Activated CD4-positive, alpha-beta T cell treated with anti-CD3 and anti-CD28 coated beads, Interleukin-2, amount 10 ng/mL, durations not matched to agents 24 days and 14 days (primary cell): ENCODE measurements around the gene MTMR1. TPM values are rescaled to one million over a fixed set of nuclear protein-coding genes. Genes with fewer than 3 reads are reported as not detected.

Experiments
- DNase-seq: peaks from one replicate; pipeline ENCODE4 v3.0.0; 2022
- H3K27ac Mint-ChIP-seq: one replicate; pipeline ENCODE4 v1.8.0; 2022; ENCODE audit warnings: mild to moderate bottlenecking, mixed read lengths
- H3K27me3 Mint-ChIP-seq: one replicate; pipeline ENCODE4 v1.8.0; 2022; ENCODE audit warnings: mixed read lengths
- H3K36me3 Mint-ChIP-seq: one replicate; pipeline ENCODE4 v1.8.0; 2022; ENCODE audit warnings: low read depth, mild to moderate bottlenecking, mixed read lengths
- H3K4me1 Mint-ChIP-seq: one replicate; pipeline ENCODE4 v1.8.0; 2021; ENCODE audit warnings: mixed read lengths
- H3K4me3 Mint-ChIP-seq: one replicate; pipeline ENCODE4 v1.8.0; 2022; ENCODE audit warnings: mild to moderate bottlenecking, moderate library complexity, mixed read lengths
- H3K9me3 Mint-ChIP-seq: one replicate; pipeline ENCODE4 v1.8.0; 2021; ENCODE audit warnings: mixed read lengths
- intact Hi-C: fragments of 100-400 bp; cut with micrococcal nuclease; formaldehyde crosslinking; loops from one replicate; pipeline ENCODE4 v1.15.1; 2023
- total RNA-seq: library from RNA; stranded (reverse); gene quantifications from 2 replicates; pipeline ENCODE4 v1.2.3, GENCODE V29; 2022

MTMR1 gene
- total RNA-seq, 1 donor from 2014 or later, result 34.5 TPM

GRCh38 chrX:150683536-150684146 is 9.6 kb upstream of the MTMR1 start:
- intact Hi-C loops, result loop anchor here (1.0 to 5.0 kb wide), 3 partner anchors 13 to 721 kb away; no protein-coding TSS in a partner anchor
- Mint-ChIP-seq H3K36me3 (no peaks in the 10 kb centered on the region), H3K27ac (no peak overlapping the region), H3K4me1 (peaks cover 8% of the 10 kb centered on the region), H3K9me3 (peaks cover 6% of the 10 kb centered on the region), H3K4me3 (no peak overlapping the region), H3K27me3 (no peaks in the 10 kb centered on the region)
- peak; percentile 75 for DNase-seq

GRCh38 chrX:150688911-150689451 is 4.2 kb upstream of the MTMR1 start:
- Mint-ChIP-seq H3K4me1 (peaks cover 29% of the 10 kb centered on the region), H3K36me3 (no peaks in the 10 kb centered on the region), H3K27ac (no peak overlapping the region), H3K9me3 (peaks cover 6% of the 10 kb centered on the region), H3K27me3 (no peaks in the 10 kb centered on the region), H3K4me3 (no peak overlapping the region)
- no peak for DNase-seq
- intact Hi-C loops, result no loop called here

GRCh38 chrX:150690126-150690525 is 3.1 kb upstream of the MTMR1 start:
- Mint-ChIP-seq H3K9me3 (peaks cover 6% of the 10 kb centered on the region), H3K4me1 (peaks cover 37% of the 10 kb centered on the region), H3K4me3 (no peak overlapping the region), H3K36me3 (peaks cover 2% of the 10 kb centered on the region), H3K27ac (peak overlapping the region; percentile 58), H3K27me3 (no peaks in the 10 kb centered on the region)
- DNase-seq, result no peak
- intact Hi-C loops, result loop anchor here (2.0 kb wide), 1 partner anchor 27 kb away; no protein-coding TSS in a partner anchor

GRCh38 chrX:150692296-150692695 is 900 bp upstream of the MTMR1 start:
- peaks cover 15% of the 10 kb centered on the region for H3K36me3 Mint-ChIP-seq
- intact Hi-C loops, result loop anchor here (2.0 kb wide), 1 partner anchor 325 kb away; no protein-coding TSS in a partner anchor
- H3K27me3 Mint-ChIP-seq, result no peaks in the 10 kb centered on the region
- H3K4me3 Mint-ChIP-seq, result peak overlapping the region; percentile 89
- DNase-seq, result peak; percentile 59
- H3K27ac Mint-ChIP-seq, result peak overlapping the region; percentile 97
- peaks cover 56% of the 10 kb centered on the region for H3K4me1 Mint-ChIP-seq
- peaks cover 6% of the 10 kb centered on the region for H3K9me3 Mint-ChIP-seq

- peaks cover 15% of the 10 kb centered on the region for H3K36me3 Mint-ChIP-seq
- peak overlapping the region; percentile 89 for H3K4me3 Mint-ChIP-seq
- no peaks in the 10 kb centered on the region for H3K27me3 Mint-ChIP-seq
- H3K27ac Mint-ChIP-seq, result peak overlapping the region; percentile 97
- DNase-seq, result peak; percentile 91
- intact Hi-C loops, result loop anchor here (2.0 kb wide), 2 partner anchors 211 to 327 kb away; no protein-coding TSS in a partner anchor
- peaks cover 58% of the 10 kb centered on the region for H3K4me1 Mint-ChIP-seq
- H3K9me3 Mint-ChIP-seq, result no peaks in the 10 kb centered on the region
Observed at GRCh38 chrX:150693725-150694574, 754 bp downstream of the MTMR1 start.

- H3K36me3 Mint-ChIP-seq, result peaks cover 16% of the 10 kb centered on the region
- DNase-seq, result peak; percentile 67
- peak overlapping the region; percentile 95 for H3K27ac Mint-ChIP-seq
- no peaks in the 10 kb centered on the region for H3K27me3 Mint-ChIP-seq
- H3K9me3 Mint-ChIP-seq, result no peaks in the 10 kb centered on the region
- H3K4me3 Mint-ChIP-seq, result peak overlapping the region; percentile 80
- intact Hi-C loops, result loop anchor here (2.0 kb wide), 1 partner anchor 212 kb away; no protein-coding TSS in a partner anchor
- peaks cover 57% of the 10 kb centered on the region for H3K4me1 Mint-ChIP-seq
Observed at GRCh38 chrX:150694738-150695410, 1.7 kb downstream of the MTMR1 start.

- DNase-seq, result peak; percentile 59
- Mint-ChIP-seq H3K27me3 (no peaks in the 10 kb centered on the region), H3K9me3 (no peaks in the 10 kb centered on the region), H3K27ac (peak overlapping the region; percentile 95), H3K4me1 (peaks cover 52% of the 10 kb centered on the region), H3K36me3 (peaks cover 20% of the 10 kb centered on the region), H3K4me3 (peak overlapping the region; percentile 80)
- intact Hi-C loops, result loop anchor here (2.0 kb wide), 2 partner anchors 14 to 122 kb away; no protein-coding TSS in a partner anchor
Observed at GRCh38 chrX:150696331-150696730, 3.1 kb downstream of the MTMR1 start.

GRCh38 chrX:150696866-150697265 is 3.7 kb downstream of the MTMR1 start:
- no peaks in the 10 kb centered on the region for H3K9me3 Mint-ChIP-seq
- H3K4me1 Mint-ChIP-seq, result peaks cover 48% of the 10 kb centered on the region
- peak overlapping the region; percentile 80 for H3K4me3 Mint-ChIP-seq
- DNase-seq, result peak; percentile 60
- H3K36me3 Mint-ChIP-seq, result peaks cover 25% of the 10 kb centered on the region
- peak overlapping the region; percentile 95 for H3K27ac Mint-ChIP-seq
- intact Hi-C loops, result loop anchor here (2.0 kb wide), 2 partner anchors 14 to 122 kb away; no protein-coding TSS in a partner anchor
- no peaks in the 10 kb centered on the region for H3K27me3 Mint-ChIP-seq

GRCh38 chrX:150697641-150698040 is 4.4 kb downstream of the MTMR1 start:
- no peak for DNase-seq

GRCh38 chrX:150698981-150699380 is 5.8 kb downstream of the MTMR1 start:
- Mint-ChIP-seq H3K4me1 (peaks cover 44% of the 10 kb centered on the region), H3K9me3 (no peaks in the 10 kb centered on the region), H3K27ac (no peak overlapping the region), H3K27me3 (no peaks in the 10 kb centered on the region), H3K36me3 (peaks cover 30% of the 10 kb centered on the region), H3K4me3 (no peak overlapping the region)
- no peak for DNase-seq
- intact Hi-C loops, result no loop called here

More at GRCh38 chrX:150697641-150698040, 4.4 kb downstream of the MTMR1 start:
- Mint-ChIP-seq H3K36me3 (peaks cover 25% of the 10 kb centered on the region), H3K9me3 (no peaks in the 10 kb centered on the region), H3K27me3 (no peaks in the 10 kb centered on the region), H3K27ac (peak overlapping the region; percentile 95), H3K4me3 (peak overlapping the region; percentile 80), H3K4me1 (peaks cover 41% of the 10 kb centered on the region)
- intact Hi-C loops, result loop anchor here (2.0 kb wide), 2 partner anchors 15 to 123 kb away; no protein-coding TSS in a partner anchor

- no peak for DNase-seq
- no peak overlapping the region for H3K4me3 Mint-ChIP-seq
- H3K9me3 Mint-ChIP-seq, result no peaks in the 10 kb centered on the region
- peaks cover 46% of the 10 kb centered on the region for H3K4me1 Mint-ChIP-seq
- intact Hi-C loops, result no loop called here
- H3K27ac Mint-ChIP-seq, result no peak overlapping the region
- peaks cover 39% of the 10 kb centered on the region for H3K36me3 Mint-ChIP-seq
- no peaks in the 10 kb centered on the region for H3K27me3 Mint-ChIP-seq
Observed at GRCh38 chrX:150700107-150700506, 6.9 kb downstream of the MTMR1 start.

- Mint-ChIP-seq H3K4me3 (no peak overlapping the region), H3K4me1 (peaks cover 38% of the 10 kb centered on the region), H3K27ac (no peak overlapping the region), H3K36me3 (peaks cover 39% of the 10 kb centered on the region), H3K27me3 (no peaks in the 10 kb centered on the region), H3K9me3 (no peaks in the 10 kb centered on the region)
- intact Hi-C loops, result no loop called here
- DNase-seq, result no peak
Observed at GRCh38 chrX:150701377-150701776, 8.2 kb downstream of the MTMR1 start.

- peak overlapping the region; percentile 39 for H3K27ac Mint-ChIP-seq
- no peaks in the 10 kb centered on the region for H3K9me3 Mint-ChIP-seq
- H3K36me3 Mint-ChIP-seq, result peaks cover 45% of the 10 kb centered on the region
- H3K4me3 Mint-ChIP-seq, result no peak overlapping the region
- intact Hi-C loops, result no loop called here
- H3K4me1 Mint-ChIP-seq, result peaks cover 26% of the 10 kb centered on the region
- DNase-seq, result no peak
- no peaks in the 10 kb centered on the region for H3K27me3 Mint-ChIP-seq
Observed at GRCh38 chrX:150702966-150703694, 9.9 kb downstream of the MTMR1 start.
